ENCODE measurements around the gene WSCD2.

Gene WSCD2

GRCh38 chr12:108106599-108106998 is 22.5 kb upstream of the WSCD2 start:
- no peak for FAIRE-seq
- no peak for DNase-seq (ENCODE audit: insufficient read length, low spot score)

- DNase-seq (ENCODE audit: insufficient read length, low spot score) (no peak), FAIRE-seq (no peak)
Observed at GRCh38 chr12:108107293-108107692, 21.8 kb upstream of the WSCD2 start.

DNA sequence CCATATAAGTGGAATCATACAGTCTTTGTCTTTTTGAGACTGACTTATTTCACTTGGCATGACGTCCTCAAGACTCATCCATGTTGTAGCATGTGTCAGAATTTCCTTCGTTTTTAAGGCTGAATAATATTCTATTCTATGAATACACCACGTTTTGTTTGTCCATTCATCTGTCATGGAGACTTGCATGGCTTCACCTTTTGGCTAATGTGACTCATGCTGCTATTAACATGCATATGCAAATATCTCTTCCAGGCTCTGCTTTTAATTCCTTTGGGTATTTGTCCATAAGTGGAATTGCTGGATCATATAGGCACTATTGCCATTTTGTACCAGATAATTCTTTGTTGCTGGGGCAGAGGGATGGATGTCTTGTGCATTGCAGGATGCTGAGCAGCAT is 19.6 kb upstream of the WSCD2 start:
- no peak for FAIRE-seq
- no peak for DNase-seq (ENCODE audit: insufficient read length, low spot score)

- FAIRE-seq, result no peak
Observed at GRCh38 chr12:108109954-108110353, 19.1 kb upstream of the WSCD2 start.

GRCh38 chr12:108110844-108111243 is 18.2 kb upstream of the WSCD2 start:
- DNase-seq (ENCODE audit: insufficient read length, low spot score) (no peak), FAIRE-seq (no peak)

More at GRCh38 chr12:108109954-108110353, 19.1 kb upstream of the WSCD2 start:
- DNase-seq (ENCODE audit: insufficient read length, low spot score), result no peak

- no peak for FAIRE-seq
- DNase-seq (ENCODE audit: insufficient read length, low spot score), result no peak
Observed at GRCh38 chr12:108112832-108113556, 16.1 kb upstream of the WSCD2 start.

DNA sequence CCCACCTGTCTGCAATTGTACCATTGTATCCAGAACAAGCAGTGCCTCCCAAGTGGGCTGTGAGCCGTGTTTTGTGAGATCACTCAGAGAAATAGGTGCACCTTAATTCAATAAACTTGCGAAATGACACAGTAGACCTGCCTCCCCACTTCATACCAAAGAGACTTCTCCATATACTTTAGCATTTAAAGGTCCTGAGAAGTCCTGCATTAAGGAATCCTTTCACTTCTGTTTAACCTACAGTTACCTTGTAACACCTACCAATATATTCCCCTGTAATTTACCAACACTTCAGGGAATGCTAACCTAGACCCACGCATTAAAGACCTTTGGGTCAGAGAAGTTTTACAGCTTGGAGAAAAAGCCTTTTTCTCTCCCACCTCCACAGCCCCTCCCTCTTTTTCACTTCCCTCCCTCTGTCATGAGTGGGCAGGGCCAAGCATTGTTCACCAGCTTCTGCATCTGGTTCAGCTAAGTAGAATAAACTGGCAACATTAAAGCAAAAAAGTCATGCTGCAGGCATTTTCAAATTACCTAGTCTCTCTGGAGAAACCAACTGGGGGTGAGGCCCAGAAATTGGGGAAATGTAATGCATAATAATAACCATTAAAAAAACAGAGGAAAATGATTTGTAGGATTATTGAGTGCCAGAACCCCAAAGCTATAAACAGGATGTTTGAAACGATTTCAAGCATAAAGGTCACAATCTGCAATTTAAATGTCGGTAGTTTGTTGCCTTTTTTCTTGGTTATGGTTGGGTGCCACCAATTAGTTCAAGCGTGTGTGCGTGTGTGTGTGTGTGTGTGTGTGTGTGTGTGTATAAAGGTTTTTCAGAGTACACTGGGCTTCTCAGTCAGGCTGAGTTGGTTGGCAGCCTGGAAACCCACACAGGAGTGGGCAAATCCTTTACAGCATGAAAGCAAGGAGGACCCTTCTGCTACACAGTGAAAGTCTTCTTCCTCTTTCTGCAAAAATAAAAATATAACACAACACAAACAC is 13.7 kb upstream of the WSCD2 start:
- DNase-seq (ENCODE audit: insufficient read length, low spot score) (no peak), FAIRE-seq (no peak)

GRCh38 chr12:108116254-108116653 is 12.8 kb upstream of the WSCD2 start:
- DNase-seq (ENCODE audit: insufficient read length, low spot score) (no peak), FAIRE-seq (no peak)

- FAIRE-seq, result no peak
- no peak for DNase-seq (ENCODE audit: insufficient read length, low spot score)
Observed at GRCh38 chr12:108116699-108117098, 12.4 kb upstream of the WSCD2 start.

DNA sequence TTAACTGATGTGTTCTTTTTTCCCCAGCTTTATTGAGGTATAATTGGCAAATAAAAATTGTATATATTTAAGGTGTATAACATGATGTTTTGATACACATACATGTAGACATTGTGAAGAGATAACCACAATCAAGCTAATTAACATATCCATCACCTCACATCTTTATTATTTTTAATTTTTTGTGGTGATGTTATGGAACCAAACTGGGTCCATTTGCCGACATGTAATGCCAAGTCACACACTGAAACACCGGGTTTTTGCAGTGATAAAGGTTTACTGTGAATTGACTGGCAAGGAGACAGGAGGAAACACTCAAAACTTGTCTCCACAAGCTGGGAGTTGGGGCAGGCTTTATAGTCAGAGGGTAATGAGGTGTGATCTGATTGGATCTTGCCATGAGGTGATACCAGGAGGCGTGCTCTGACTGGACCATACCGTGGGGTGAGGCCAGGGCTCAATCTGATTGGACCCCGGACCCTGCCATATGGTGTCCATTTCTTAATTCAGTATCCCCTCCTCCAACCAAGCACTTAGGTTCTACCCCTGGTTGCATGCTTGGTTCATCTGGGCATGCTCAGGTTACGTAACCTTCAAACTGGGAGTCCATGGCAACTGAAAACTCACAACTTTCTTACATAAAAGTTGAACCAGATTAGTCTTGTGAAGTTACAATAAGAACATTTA is 11.8 kb upstream of the WSCD2 start:
- FAIRE-seq, result no peak
- no peak for DNase-seq (ENCODE audit: insufficient read length, low spot score)

DNA sequence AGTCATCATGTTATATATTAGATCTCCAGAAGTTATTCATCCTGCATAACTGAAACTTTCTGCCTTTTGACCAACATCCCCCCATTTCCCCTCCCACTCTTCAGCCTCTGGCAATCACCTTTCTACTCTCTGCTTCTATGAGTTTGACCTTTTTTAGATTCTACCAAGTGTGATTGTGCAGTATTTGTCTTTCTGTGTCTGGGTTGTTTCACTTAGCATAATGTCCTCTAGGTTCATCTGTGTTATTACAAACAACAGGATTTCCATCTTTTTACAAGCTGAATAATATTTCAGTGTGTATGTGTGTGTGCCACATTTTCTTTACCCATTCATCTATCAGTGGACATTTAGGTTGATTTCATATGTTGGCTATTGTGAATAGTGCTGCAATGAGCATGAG is 11.2 kb upstream of the WSCD2 start:
- DNase-seq (ENCODE audit: insufficient read length, low spot score), result no peak
- FAIRE-seq, result no peak

GRCh38 chr12:108119126-108119973 is 9.7 kb upstream of the WSCD2 start:
- FAIRE-seq (no peak), DNase-seq (ENCODE audit: insufficient read length, low spot score) (no peak)

- no peak for FAIRE-seq
- no peak for DNase-seq (ENCODE audit: insufficient read length, low spot score)
Observed at GRCh38 chr12:108119974-108120862, 8.9 kb upstream of the WSCD2 start.

- DNase-seq (ENCODE audit: insufficient read length, low spot score) (no peak), FAIRE-seq (no peak)
Observed at GRCh38 chr12:108120863-108121165, 8.3 kb upstream of the WSCD2 start.

- FAIRE-seq, result no peak
- DNase-seq (ENCODE audit: insufficient read length, low spot score), result no peak
Observed at GRCh38 chr12:108121320-108121719, 7.8 kb upstream of the WSCD2 start.

DNA sequence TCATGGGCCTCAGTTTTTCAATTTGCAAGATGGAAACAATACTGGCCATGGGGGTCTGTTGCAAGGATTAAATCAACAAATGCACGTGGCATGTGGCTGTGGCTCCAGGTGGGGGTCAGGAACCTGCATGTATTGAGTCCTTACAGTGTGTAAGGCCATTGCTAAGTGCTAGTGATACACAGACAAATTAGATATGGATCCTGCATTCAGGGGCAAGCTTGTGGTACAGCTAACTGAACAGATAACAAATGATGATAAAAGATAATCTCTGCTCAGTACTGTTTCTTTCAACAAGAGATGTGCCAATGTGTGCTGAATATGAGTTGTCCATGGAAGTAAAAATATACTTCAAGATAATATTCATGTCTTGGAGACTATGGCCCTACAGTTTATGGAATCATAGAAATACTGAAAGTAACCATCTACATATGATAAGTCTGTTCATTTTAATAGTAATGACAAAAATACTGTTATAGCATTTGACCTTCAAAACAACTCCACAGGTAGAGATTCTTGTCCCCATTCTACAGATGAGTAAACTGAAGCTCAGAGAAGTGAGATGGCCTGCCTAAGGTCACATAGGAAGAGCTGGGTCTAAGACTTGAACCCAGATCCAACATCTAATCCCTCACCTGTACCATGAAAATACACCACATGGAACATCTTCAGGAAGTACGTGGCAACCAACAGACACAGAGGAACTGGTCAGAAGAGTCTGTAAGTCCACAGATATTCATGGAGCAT is 7.2 kb upstream of the WSCD2 start:
- FAIRE-seq (no peak), DNase-seq (ENCODE audit: insufficient read length, low spot score) (no peak)

DNA sequence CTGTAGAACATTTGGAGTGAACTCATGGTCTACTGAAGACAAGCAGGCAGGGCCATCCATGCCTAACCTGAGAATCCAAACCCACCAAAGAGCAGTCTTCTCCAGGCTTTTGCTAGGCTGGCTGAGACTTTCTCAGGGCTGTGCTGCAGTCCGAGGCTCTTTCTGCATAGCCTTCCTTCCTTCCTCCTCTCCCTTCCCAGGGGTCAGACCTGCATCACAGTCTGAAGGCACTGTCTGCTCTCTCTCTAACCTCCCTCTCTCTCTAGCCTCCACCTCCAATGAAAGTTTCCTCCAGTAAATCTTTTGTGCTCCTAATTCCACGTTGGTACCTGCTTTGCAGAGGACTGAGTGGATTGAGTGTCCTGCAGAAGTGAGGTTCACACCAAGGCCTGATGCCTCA is 6.4 kb upstream of the WSCD2 start:
- DNase-seq (ENCODE audit: insufficient read length, low spot score) (no peak), FAIRE-seq (no peak)

- FAIRE-seq (no peak), DNase-seq (ENCODE audit: insufficient read length, low spot score) (no peak)
Observed at GRCh38 chr12:108123402-108123801, 5.7 kb upstream of the WSCD2 start.

DNA sequence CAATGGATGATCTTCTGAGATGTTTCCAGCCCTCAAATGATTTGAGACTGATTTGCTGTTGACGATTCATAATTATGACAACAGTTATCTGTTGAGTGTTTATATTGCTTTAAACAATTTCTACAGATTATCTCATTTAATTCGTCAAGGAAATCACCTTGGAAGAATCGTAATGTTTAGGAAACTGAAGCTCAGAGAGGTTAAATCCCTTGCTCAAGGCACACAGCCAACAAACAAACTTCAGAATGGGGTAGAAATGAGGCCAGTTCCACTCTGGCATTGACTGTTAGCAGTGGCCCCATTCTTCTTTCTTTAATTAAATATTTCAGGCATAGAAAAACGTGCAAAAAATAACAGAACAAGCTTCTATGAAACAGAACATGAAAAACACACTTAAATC is 4.0 kb upstream of the WSCD2 start:
- FAIRE-seq, result no peak
- DNase-seq (ENCODE audit: insufficient read length, low spot score), result no peak
